NCI-H2196 treated with DMSO at 0.1 percent for 48 hours (cell line): Measurements from ENCODE around the gene CAPN15.
"Not testable (repeated sequence)": the region's sequence is repeated elsewhere in the genome, so short reads cannot be mapped to it uniquely, and the experiment has no call there.

Source experiments
- DNase-seq: peaks from one replicate; lab custom pipeline; 2025; ENCODE audit not compliant: unreplicated experiment; lab: John Stamatoyannopoulos, UW

Gene CAPN15

GRCh38 chr16:505479-506245 is 21.9 kb upstream of the CAPN15 start:
- no peak for DNase-seq

GRCh38 chr16:506246-506546 is 21.3 kb upstream of the CAPN15 start:
- no peak for DNase-seq

GRCh38 chr16:507527-507926 is 20.0 kb upstream of the CAPN15 start:
- DNase-seq = not testable (repeated sequence)

GRCh38 chr16:507996-508395 is 19.5 kb upstream of the CAPN15 start:
- DNase-seq = no peak

GRCh38 chr16:508884-509736 is 18.4 kb upstream of the CAPN15 start:
- peak; percentile 14 for DNase-seq

- no peak for DNase-seq
These were observed 17.3 kb upstream of the CAPN15 start for GRCh38 chr16:510066-510825.

- no peak for DNase-seq
These were observed 14.7 kb upstream of the CAPN15 start for GRCh38 chr16:512802-513201.

GRCh38 chr16:513950-514349 is 13.6 kb upstream of the CAPN15 start:
- no peak for DNase-seq

- DNase-seq = no peak
These were observed 12.2 kb upstream of the CAPN15 start for GRCh38 chr16:515175-515938.

GRCh38 chr16:515939-516226 is 11.6 kb upstream of the CAPN15 start:
- DNase-seq = no peak

- no peak for DNase-seq
These were observed 11.2 kb upstream of the CAPN15 start for GRCh38 chr16:516301-516700.

GRCh38 chr16:518858-519257 is 8.7 kb upstream of the CAPN15 start:
- DNase-seq = no peak

- no peak for DNase-seq
These were observed 8.1 kb upstream of the CAPN15 start for GRCh38 chr16:519425-519824.

GRCh38 chr16:519841-520687 is 7.4 kb upstream of the CAPN15 start:
- no peak for DNase-seq

- no peak for DNase-seq
These were observed 6.7 kb upstream of the CAPN15 start for GRCh38 chr16:520847-521246.

GRCh38 chr16:521381-522210 is 5.9 kb upstream of the CAPN15 start:
- DNase-seq = no peak

- DNase-seq = no peak
These were observed 5.0 kb upstream of the CAPN15 start for GRCh38 chr16:522320-523096.

- no peak for DNase-seq
These were observed 4.3 kb upstream of the CAPN15 start for GRCh38 chr16:523097-523741.
